Panc1 (cell line): Measurements from ENCODE around the gene ROR1. TPM values are rescaled to one million over a fixed set of nuclear protein-coding genes. Genes with fewer than 3 reads are reported as not detected.

Experiments used
- ATAC-seq: fragments of 200-7000 bp; cut with Tn5 transposase; 2 replicates; pipeline ENCODE4 v1.9.1; 2020; ENCODE audit warnings: mild to moderate bottlenecking, moderate library complexity
- BruUV-seq: library from RNA; stranded (reverse); fragments of 400-500 nt; replicated peaks from 2 replicates; lab custom pipeline; 2021; lab: Mats Ljungman, UMichigan
- CTCF ChIA-PET: fragments of 300-600 bp; sonication (Branson Sonifier 250); formaldehyde crosslinking; loops from one replicate; lab custom pipeline; 2022; ENCODE audit warnings: antibody characterized with exemption; lab: Charles Lee
- POLR2A ChIA-PET: fragments of 300-600 bp; sonication (Branson Sonifier 250); formaldehyde crosslinking; loops from one replicate; lab custom pipeline; 2022; ENCODE audit warnings: antibody characterized with exemption; lab: Charles Lee
- DNase-seq: peaks from one replicate; pipeline ENCODE4 v3.0.0-alpha.2; 2010; ENCODE audit warnings: low read depth, low spot score
- H3K27ac ChIP-seq: 2 replicates; pipeline ENCODE4 v1.5.1; 2011; ENCODE audit warnings: mild to moderate bottlenecking, low read length, inconsistent platforms
- H3K27me3 ChIP-seq: fragments of 200-500 bp; sonication (Bioruptor generic); 2 replicates; pipeline ENCODE4 v1.6.0; 2014; ENCODE audit warnings: low read length, inconsistent platforms; ENCODE audit not compliant: control insufficient read depth, insufficient read depth
- H3K36me3 ChIP-seq: fragments of 200-500 bp; sonication (Bioruptor generic); 2 replicates; pipeline ENCODE4 v1.5.1; 2014; ENCODE audit warnings: inconsistent platforms, mild to moderate bottlenecking, low read length, moderate library complexity; ENCODE audit not compliant: control insufficient read depth, insufficient read depth
- H3K4me1 ChIP-seq: 2 replicates; pipeline ENCODE4 v1.5.1; 2011; ENCODE audit warnings: inconsistent platforms, mild to moderate bottlenecking, low read length, moderate library complexity; ENCODE audit not compliant: control insufficient read depth, insufficient read depth
- H3K4me3 ChIP-seq, 2 experiments: 2 replicates each; pipeline ENCODE4 v1.5.1; 2011 to 2012; ENCODE audit warnings: low read depth in 2 of 2, low read length in 2 of 2, mild to moderate bottlenecking in 2 of 2, inconsistent platforms in 1 of 2, moderate library complexity in 1 of 2
- H3K9me3 ChIP-seq: fragments of 200-500 bp; sonication (Bioruptor generic); 2 replicates; pipeline ENCODE4 v1.5.1; 2014; ENCODE audit warnings: low read depth, mild to moderate bottlenecking, inconsistent platforms, low read length, moderate library complexity; ENCODE audit not compliant: control insufficient read depth, insufficient read depth
- POLR2AphosphoS5 ChIP-seq: IDR thresholded peaks from 2 replicates; pipeline ENCODE4 v1.6.1; 2012; ENCODE audit warnings: mild to moderate bottlenecking, low read depth, low read length, moderate library complexity
- SIN3A ChIP-seq: IDR thresholded peaks from 2 replicates; pipeline ENCODE4 v1.6.1; 2012; ENCODE audit warnings: low read depth, mild to moderate bottlenecking, low read length, moderate library complexity, borderline replicate concordance; ENCODE audit not compliant: insufficient read depth
- TCF7L2 ChIP-seq: IDR thresholded peaks from 2 replicates; pipeline ENCODE4 v1.6.1; 2011; ENCODE audit warnings: mild to moderate bottlenecking, low read depth, low read length, inconsistent platforms
- in situ Hi-C: cut with HindIII; loops from 2 replicates; pipeline ENCODE4 v1.10.0; 2016; ENCODE audit warnings: low sequenced_read_pairs, low pct_unique_long_range_greater_than_20kb
- intact Hi-C: fragments of 100-400 bp; cut with micrococcal nuclease; formaldehyde crosslinking; loops from one replicate; pipeline ENCODE4 v1.10.0; 2022; ENCODE audit not compliant: unreplicated experiment
- total RNA-seq: library from RNA; stranded (reverse); gene quantifications from one replicate; pipeline ENCODE4 v1.2.1, GENCODE V29; 2021; ENCODE audit not compliant: unreplicated experiment
- TF ChIP-seq, protein P1 (sequence below): fragments of 450-650 bp; IDR thresholded peaks from 2 replicates; pipeline ENCODE4 v1.5.1; 2017; ENCODE audit warnings: mild to moderate bottlenecking
- TF ChIP-seq, protein P2 (sequence below), 2 experiments: IDR thresholded peaks; 2 replicates each; pipeline ENCODE4 v1.6.1; 2011 to 2012; ENCODE audit warnings: low read depth in 2 of 2, control low read depth in 1 of 2, low read length in 1 of 2, mild to moderate bottlenecking in 1 of 2, moderate library complexity in 1 of 2; ENCODE audit not compliant: insufficient read depth in 1 of 2

The ROR1 gene
- total RNA-seq, 1 experiment from 2014 or later = 19.3 TPM

- intact Hi-C loops (no loop called here), in situ Hi-C loops (no loop called here)
- H3K9me3 ChIP-seq = no peaks in the 10 kb centered on the region
- no peak overlapping the region for H3K27ac ChIP-seq
- H3K4me3 ChIP-seq = no peak overlapping the region
- ChIA-PET POLR2A (no interaction called here), CTCF (no interaction called here)
- DNase-seq = no peak
- no peak for ATAC-seq
- H3K27me3 ChIP-seq = no peaks in the 10 kb centered on the region
- TF ChIP-seq SIN3A (no peak), TCF7L2 (no peak), POLR2AphosphoS5 (no peak)
- TF ChIP-seq, protein P1, sequence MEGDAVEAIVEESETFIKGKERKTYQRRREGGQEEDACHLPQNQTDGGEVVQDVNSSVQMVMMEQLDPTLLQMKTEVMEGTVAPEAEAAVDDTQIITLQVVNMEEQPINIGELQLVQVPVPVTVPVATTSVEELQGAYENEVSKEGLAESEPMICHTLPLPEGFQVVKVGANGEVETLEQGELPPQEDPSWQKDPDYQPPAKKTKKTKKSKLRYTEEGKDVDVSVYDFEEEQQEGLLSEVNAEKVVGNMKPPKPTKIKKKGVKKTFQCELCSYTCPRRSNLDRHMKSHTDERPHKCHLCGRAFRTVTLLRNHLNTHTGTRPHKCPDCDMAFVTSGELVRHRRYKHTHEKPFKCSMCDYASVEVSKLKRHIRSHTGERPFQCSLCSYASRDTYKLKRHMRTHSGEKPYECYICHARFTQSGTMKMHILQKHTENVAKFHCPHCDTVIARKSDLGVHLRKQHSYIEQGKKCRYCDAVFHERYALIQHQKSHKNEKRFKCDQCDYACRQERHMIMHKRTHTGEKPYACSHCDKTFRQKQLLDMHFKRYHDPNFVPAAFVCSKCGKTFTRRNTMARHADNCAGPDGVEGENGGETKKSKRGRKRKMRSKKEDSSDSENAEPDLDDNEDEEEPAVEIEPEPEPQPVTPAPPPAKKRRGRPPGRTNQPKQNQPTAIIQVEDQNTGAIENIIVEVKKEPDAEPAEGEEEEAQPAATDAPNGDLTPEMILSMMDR = no peak
- TF ChIP-seq, protein P2, sequence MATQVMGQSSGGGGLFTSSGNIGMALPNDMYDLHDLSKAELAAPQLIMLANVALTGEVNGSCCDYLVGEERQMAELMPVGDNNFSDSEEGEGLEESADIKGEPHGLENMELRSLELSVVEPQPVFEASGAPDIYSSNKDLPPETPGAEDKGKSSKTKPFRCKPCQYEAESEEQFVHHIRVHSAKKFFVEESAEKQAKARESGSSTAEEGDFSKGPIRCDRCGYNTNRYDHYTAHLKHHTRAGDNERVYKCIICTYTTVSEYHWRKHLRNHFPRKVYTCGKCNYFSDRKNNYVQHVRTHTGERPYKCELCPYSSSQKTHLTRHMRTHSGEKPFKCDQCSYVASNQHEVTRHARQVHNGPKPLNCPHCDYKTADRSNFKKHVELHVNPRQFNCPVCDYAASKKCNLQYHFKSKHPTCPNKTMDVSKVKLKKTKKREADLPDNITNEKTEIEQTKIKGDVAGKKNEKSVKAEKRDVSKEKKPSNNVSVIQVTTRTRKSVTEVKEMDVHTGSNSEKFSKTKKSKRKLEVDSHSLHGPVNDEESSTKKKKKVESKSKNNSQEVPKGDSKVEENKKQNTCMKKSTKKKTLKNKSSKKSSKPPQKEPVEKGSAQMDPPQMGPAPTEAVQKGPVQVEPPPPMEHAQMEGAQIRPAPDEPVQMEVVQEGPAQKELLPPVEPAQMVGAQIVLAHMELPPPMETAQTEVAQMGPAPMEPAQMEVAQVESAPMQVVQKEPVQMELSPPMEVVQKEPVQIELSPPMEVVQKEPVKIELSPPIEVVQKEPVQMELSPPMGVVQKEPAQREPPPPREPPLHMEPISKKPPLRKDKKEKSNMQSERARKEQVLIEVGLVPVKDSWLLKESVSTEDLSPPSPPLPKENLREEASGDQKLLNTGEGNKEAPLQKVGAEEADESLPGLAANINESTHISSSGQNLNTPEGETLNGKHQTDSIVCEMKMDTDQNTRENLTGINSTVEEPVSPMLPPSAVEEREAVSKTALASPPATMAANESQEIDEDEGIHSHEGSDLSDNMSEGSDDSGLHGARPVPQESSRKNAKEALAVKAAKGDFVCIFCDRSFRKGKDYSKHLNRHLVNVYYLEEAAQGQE (IDR thresholded peaks at IDR 0.05; ENCODE audit: insufficient read depth in 1 of 2, low read depth in 2 of 2, low read length in 1 of 2) = no peak
- H3K4me1 ChIP-seq = no peaks in the 10 kb centered on the region
- H3K36me3 ChIP-seq = no peaks in the 10 kb centered on the region
- no TSS peak for BruUV-seq
Measured at GRCh38 chr1:64183395-64184002, 409.7 kb downstream of the ROR1 start.

DNA sequence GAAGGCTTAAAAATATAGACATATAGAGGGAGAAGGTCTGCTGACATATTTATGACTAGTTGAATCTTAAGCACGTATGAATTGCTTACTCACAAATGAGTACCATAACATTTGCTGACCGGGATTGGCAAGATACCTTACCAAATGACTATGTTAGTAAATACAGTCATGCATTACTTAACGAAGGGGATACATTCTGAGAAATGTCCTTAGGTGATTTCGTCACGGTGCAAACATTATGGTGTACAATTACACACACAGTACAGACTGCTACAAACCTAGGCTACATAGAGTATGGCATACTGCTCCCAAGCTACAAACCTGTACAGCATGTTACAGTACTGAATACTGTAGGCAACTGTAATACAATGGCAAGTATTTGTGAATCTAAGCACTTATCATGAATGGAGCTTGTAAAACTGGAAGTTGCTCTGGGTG lies 410.2 kb downstream of the ROR1 start:
- ChIA-PET POLR2A (no interaction called here), CTCF (no interaction called here)
- Histone ChIP-seq H3K4me3 (no peak overlapping the region), H3K9me3 (no peaks in the 10 kb centered on the region), H3K27ac (no peak overlapping the region), H3K27me3 (no peaks in the 10 kb centered on the region), H3K36me3 (no peaks in the 10 kb centered on the region), H3K4me1 (no peaks in the 10 kb centered on the region)
- BruUV-seq = no TSS peak
- in situ Hi-C loops = no loop called here
- ATAC-seq (peak; percentile 80), DNase-seq (peak; percentile 60)
- no peak for TF ChIP-seq POLR2AphosphoS5
- no peak for TF ChIP-seq TCF7L2
- TF ChIP-seq, protein P2 (IDR thresholded peaks at IDR 0.05; ENCODE audit: insufficient read depth in 1 of 2, low read depth in 2 of 2, low read length in 1 of 2) = no peak
- TF ChIP-seq SIN3A = no peak
- TF ChIP-seq, protein P1 = no peak
- intact Hi-C loops = no loop called here
